IMR-90 (cell line): ENCODE results near the gene TTC28. TPM values are rescaled to one million over a fixed set of nuclear protein-coding genes. Genes with fewer than 3 reads are reported as not detected.

Experiments
- ATAC-seq: fragments of 200-7000 bp; cut with Tn5 transposase; 2 replicates; pipeline ENCODE4 v1.9.1; 2020; ENCODE audit warnings: low read depth, mild to moderate bottlenecking, moderate library complexity
- BruUV-seq: library from RNA; stranded (reverse); fragments of 400-500 nt; replicated peaks from 2 replicates; lab custom pipeline; 2021; lab: Mats Ljungman, UMichigan
- CTCF ChIA-PET: fragments of 300-600 bp; formaldehyde crosslinking; extraction: SDS; loops from one replicate; lab custom pipeline; 2021; ENCODE audit warnings: antibody characterized with exemption; lab: Yijun Ruan, JAX
- POLR2A ChIA-PET: fragments of 300-600 bp; sonication (Branson Sonifier 250); formaldehyde crosslinking; loops from one replicate; lab custom pipeline; 2022; ENCODE audit warnings: antibody characterized with exemption; ENCODE audit not compliant: unreplicated experiment; lab: Charles Lee
- DNase-seq: peaks from one replicate; pipeline ENCODE4 v3.0.0; 2013
- H2AFZ ChIP-seq: replicated peaks from 2 replicates; pipeline ENCODE3; 2013; ENCODE audit warnings: low read length, mild to moderate bottlenecking; ENCODE audit not compliant: poor library complexity
- H2AK5ac ChIP-seq: 2 replicates; pipeline ENCODE4 v1.6.1; 2013; ENCODE audit warnings: low read depth, low read length, inconsistent platforms
- H2AK9ac ChIP-seq: replicated peaks from 2 replicates; pipeline ENCODE3; 2013; ENCODE audit warnings: mild to moderate bottlenecking, low read depth, low read length, moderate library complexity; ENCODE audit not compliant: poor library complexity
- H2BK120ac ChIP-seq: 2 replicates; pipeline ENCODE4 v1.6.1; 2013; ENCODE audit warnings: low read depth, low read length, inconsistent platforms
- H2BK15ac ChIP-seq: 3 replicates; pipeline ENCODE4 v1.6.1; 2013; ENCODE audit warnings: low read depth, low read length, inconsistent platforms
- H2BK20ac ChIP-seq: 2 replicates; pipeline ENCODE4 v1.6.1; 2013; ENCODE audit warnings: low read depth, mild to moderate bottlenecking, inconsistent platforms, low read length, moderate library complexity
- H2BK5ac ChIP-seq: 2 replicates; pipeline ENCODE4 v1.6.1; 2013; ENCODE audit warnings: mild to moderate bottlenecking, low read depth, low read length, inconsistent platforms; ENCODE audit not compliant: poor library complexity, severe bottlenecking
- H3K14ac ChIP-seq: replicated peaks from 2 replicates; pipeline ENCODE4 v1.6.1; 2013; ENCODE audit warnings: low read depth, low read length, inconsistent platforms
- H3K18ac ChIP-seq: 2 replicates; pipeline ENCODE4 v1.6.1; 2013; ENCODE audit warnings: low read depth, low read length, control low read depth
- H3K23ac ChIP-seq: 2 replicates; pipeline ENCODE4 v1.6.1; 2013; ENCODE audit warnings: low read depth, low read length, inconsistent platforms
- H3K27ac ChIP-seq: 2 replicates; pipeline ENCODE4 v1.5.1; 2013; ENCODE audit warnings: mild to moderate bottlenecking, control low read depth, low read length; ENCODE audit not compliant: insufficient read depth
- H3K27me3 ChIP-seq: 2 replicates; pipeline ENCODE4 v1.6.1; 2013; ENCODE audit warnings: low read length; ENCODE audit not compliant: control insufficient read depth, insufficient read depth
- H3K36me3 ChIP-seq: 2 replicates; pipeline ENCODE4 v1.6.1; 2013; ENCODE audit warnings: low read length, mixed read lengths; ENCODE audit not compliant: control insufficient read depth, insufficient read depth
- H3K4ac ChIP-seq: 2 replicates; pipeline ENCODE4 v1.6.1; 2013; ENCODE audit warnings: low read depth, low read length, inconsistent platforms
- H3K4me1 ChIP-seq: 2 replicates; pipeline ENCODE4 v1.6.1; 2013; ENCODE audit warnings: low read length, mixed read lengths; ENCODE audit not compliant: control insufficient read depth, insufficient read depth
- H3K4me2 ChIP-seq: 2 replicates; pipeline ENCODE4 v1.6.1; 2013; ENCODE audit warnings: low read depth, mild to moderate bottlenecking, control low read depth, low read length, moderate library complexity
- H3K4me3 ChIP-seq: 2 replicates; pipeline ENCODE4 v1.5.1; 2013; ENCODE audit warnings: low read depth, mild to moderate bottlenecking, control low read depth, low read length, moderate library complexity; ENCODE audit not compliant: insufficient read depth
- H3K56ac ChIP-seq: 2 replicates; pipeline ENCODE4 v1.6.1; 2013; ENCODE audit warnings: low read length, inconsistent platforms; ENCODE audit not compliant: insufficient read depth; ENCODE audit errors: extremely low read depth
- H3K79me1 ChIP-seq, 2 experiments: 2 replicates each; pipeline ENCODE4 v1.6.1; 2013; ENCODE audit warnings: low read length in 2 of 2, inconsistent platforms in 1 of 2, low read depth in 1 of 2
- H3K9ac ChIP-seq: 2 replicates; pipeline ENCODE4 v1.6.1; 2013; ENCODE audit warnings: low read depth, low read length, control low read depth
- H3K9me1 ChIP-seq: 2 replicates; pipeline ENCODE4 v1.6.1; 2013; ENCODE audit warnings: low read length, inconsistent platforms; ENCODE audit not compliant: insufficient read depth
- H3K9me3 ChIP-seq: 2 replicates; pipeline ENCODE4 v1.6.1; 2013; ENCODE audit warnings: low read length; ENCODE audit not compliant: control insufficient read depth, insufficient read depth
- H4K20me1 ChIP-seq: 2 replicates; pipeline ENCODE4 v1.6.1; 2013; ENCODE audit warnings: low read length, inconsistent platforms; ENCODE audit not compliant: insufficient read depth
- H4K5ac ChIP-seq: 2 replicates; pipeline ENCODE4 v1.6.1; 2013; ENCODE audit warnings: mild to moderate bottlenecking, low read depth, low read length, control low read depth
- H4K8ac ChIP-seq, 2 experiments: 2 replicates each; pipeline ENCODE4 v1.6.1; 2013; ENCODE audit warnings: low read depth in 2 of 2, low read length in 2 of 2, control low read depth in 1 of 2, inconsistent platforms in 1 of 2
- H4K91ac ChIP-seq: 2 replicates; pipeline ENCODE4 v1.6.1; 2013; ENCODE audit warnings: low read depth, low read length, inconsistent platforms; ENCODE audit not compliant: insufficient read depth
- BHLHE40 ChIP-seq: fragments of 150-350 bp; IDR thresholded peaks from 2 replicates; pipeline ENCODE4 v1.6.1; 2016; ENCODE audit warnings: mild to moderate bottlenecking, low read depth, low read length
- POLR2A ChIP-seq: IDR thresholded peaks from 2 replicates; pipeline ENCODE4 v1.6.1; 2012; ENCODE audit warnings: mild to moderate bottlenecking, low read depth, low read length
- SMC3 ChIP-seq: fragments of 150-350 bp; IDR thresholded peaks from 2 replicates; pipeline ENCODE4 v1.6.1; 2016; ENCODE audit warnings: low read depth, mild to moderate bottlenecking, antibody characterized with exemption, low read length, moderate library complexity
- WGBS, 2 experiments: methylation state at CpG; one replicate each; pipeline versions ENCODE4 v1.1.5 to v1.1.7; 2013; ENCODE audit warnings: missing lambda C conversion rate in 2 of 2; ENCODE audit not compliant: insufficient read length in 1 of 2; ENCODE audit errors: extremely low coverage in 2 of 2; 5-methylcytosine and 5-hydroxymethylcytosine counted together
- dilution Hi-C: fragments of 300-500 bp; cut with HindIII; formaldehyde crosslinking; loops from one replicate; pipeline ENCODE4 v1.14.3; 2018; ENCODE audit warnings: low sequenced_read_pairs; ENCODE audit not compliant: unreplicated experiment
- in situ Hi-C: fragments of 300-500 bp; cut with MboI; formaldehyde crosslinking; loops from 3 replicates; pipeline ENCODE4 v1.14.3; 2019; ENCODE audit warnings: low sequenced_read_pairs, inconsistent platforms, mixed read lengths
- intact Hi-C: fragments of 100-400 bp; cut with micrococcal nuclease; formaldehyde crosslinking; loops from 2 replicates; pipeline ENCODE4 v1.10.0; 2022
- polyA plus RNA-seq, 3 experiments: library from polyadenylated mRNA; depleted of rRNA; stranded (reverse); fragments of >200 nt; gene quantifications; 2 replicates each; pipeline ENCODE4 v1.2.3, GENCODE V29; 2012; ENCODE audit warnings: low replicate concordance in 1 of 3
- total RNA-seq: library from RNA; depleted of rRNA; stranded (reverse); fragments of >200 nt; gene quantifications from 2 replicates; pipeline ENCODE4 v1.2.3, GENCODE V29; 2012
- TF ChIP-seq, protein P1 (sequence below): conservative IDR thresholded peaks from 2 replicates; pipeline ENCODE4 v1.5.1; 2012; ENCODE audit warnings: mild to moderate bottlenecking, low read depth, low read length, improper control_type of control experiment

The TTC28 gene
- total and polyA plus RNA-seq, 2 of the 4 experiments (the other 2 are of a cell fraction) = 5.6 to 13.3 TPM

DNA sequence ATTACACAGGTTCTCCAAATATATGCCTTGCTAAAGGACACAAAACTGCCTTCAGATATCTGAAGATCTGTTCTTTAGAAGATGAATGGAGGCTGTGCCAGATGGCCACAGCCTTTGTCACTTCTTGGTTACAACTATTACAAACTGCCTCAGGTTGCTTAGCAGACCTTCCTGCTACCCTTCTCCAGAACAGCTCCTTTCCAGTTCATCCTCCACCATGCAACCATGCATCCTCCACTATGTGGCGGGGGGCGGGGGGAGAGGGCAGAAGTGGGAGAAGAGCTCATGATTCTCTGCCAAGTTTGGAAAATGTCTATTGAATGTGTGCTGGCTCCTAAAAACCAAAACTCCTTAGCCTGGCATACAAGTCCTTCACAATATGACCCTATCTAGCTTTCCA lies 267.5 kb downstream of the TTC28 start:
- Histone ChIP-seq H3K36me3 (no peaks in the 10 kb centered on the region), H2AK9ac (no peak overlapping the region), H2BK20ac (no peak overlapping the region), H3K14ac (no peak overlapping the region), H2BK5ac (no peak overlapping the region), H3K4ac (no peak overlapping the region), H2AK5ac (no peak overlapping the region), H4K91ac (no peak overlapping the region), H2BK15ac (no peak overlapping the region), H2BK120ac (no peak overlapping the region), H3K9me3 (no peaks in the 10 kb centered on the region), H3K27ac (no peak overlapping the region), H2AFZ (no peak overlapping the region), H3K18ac (no peak overlapping the region), H3K9me1 (no peaks in the 10 kb centered on the region), H4K8ac (no peak overlapping the region), H3K9ac (no peak overlapping the region), H3K27me3 (no peaks in the 10 kb centered on the region), H3K56ac (no peak overlapping the region), H3K4me3 (no peak overlapping the region), H4K5ac (no peak overlapping the region), H3K4me2 (no peak overlapping the region), H3K79me1 (peaks cover 0 to 8% of the 10 kb centered on the region in 2 experiments; a peak in 1 of 4 replicates), H3K23ac (no peak overlapping the region), H4K20me1 (no peaks in the 10 kb centered on the region), H3K4me1 (peaks cover 8% of the 10 kb centered on the region)
- dilution Hi-C loops = no loop called here
- DNase-seq = no peak
- BruUV-seq = no TSS peak
- WGBS, 2 experiments = no CpG with 5 or more reads among the region's 2 CpGs
- in situ Hi-C loops = no loop called here
- TF ChIP-seq, protein P1, sequence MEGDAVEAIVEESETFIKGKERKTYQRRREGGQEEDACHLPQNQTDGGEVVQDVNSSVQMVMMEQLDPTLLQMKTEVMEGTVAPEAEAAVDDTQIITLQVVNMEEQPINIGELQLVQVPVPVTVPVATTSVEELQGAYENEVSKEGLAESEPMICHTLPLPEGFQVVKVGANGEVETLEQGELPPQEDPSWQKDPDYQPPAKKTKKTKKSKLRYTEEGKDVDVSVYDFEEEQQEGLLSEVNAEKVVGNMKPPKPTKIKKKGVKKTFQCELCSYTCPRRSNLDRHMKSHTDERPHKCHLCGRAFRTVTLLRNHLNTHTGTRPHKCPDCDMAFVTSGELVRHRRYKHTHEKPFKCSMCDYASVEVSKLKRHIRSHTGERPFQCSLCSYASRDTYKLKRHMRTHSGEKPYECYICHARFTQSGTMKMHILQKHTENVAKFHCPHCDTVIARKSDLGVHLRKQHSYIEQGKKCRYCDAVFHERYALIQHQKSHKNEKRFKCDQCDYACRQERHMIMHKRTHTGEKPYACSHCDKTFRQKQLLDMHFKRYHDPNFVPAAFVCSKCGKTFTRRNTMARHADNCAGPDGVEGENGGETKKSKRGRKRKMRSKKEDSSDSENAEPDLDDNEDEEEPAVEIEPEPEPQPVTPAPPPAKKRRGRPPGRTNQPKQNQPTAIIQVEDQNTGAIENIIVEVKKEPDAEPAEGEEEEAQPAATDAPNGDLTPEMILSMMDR = no peak
- TF ChIP-seq BHLHE40 (no peak), SMC3 (no peak), POLR2A (no peak)
- ChIA-PET POLR2A (interaction anchor here (0.5 kb wide), 1 partner anchor 397 kb away, joined by 7 read pairs; no protein-coding TSS in a partner anchor), CTCF (no interaction called here)
- ATAC-seq = no peak
- intact Hi-C loops = no loop called here
